ENCODE measurements around the gene PGAP1.

PGAP1 gene

GRCh38 chr2:196887431-196887830 lies 39.1 kb downstream of the PGAP1 start:
- no peak overlapping the region for H3K4ac ChIP-seq (ENCODE audit: low read length)
- no peak overlapping the region for H2BK5ac ChIP-seq (ENCODE audit: low read length)
- DNase-seq (ENCODE audit: low spot score), result no peak
- no peak overlapping the region for H3K27ac ChIP-seq (replicated peaks; ENCODE audit: low read length)
- H3K14ac ChIP-seq (ENCODE audit: low read length), result no peak overlapping the region
- no peaks in the 10 kb centered on the region for H3K27me3 ChIP-seq (ENCODE audit: control insufficient read depth in 3 of 3, insufficient read depth in 3 of 3, low read depth in 1 of 3, low read length in 3 of 3)
- no peaks in the 10 kb centered on the region for H3K79me1 ChIP-seq (ENCODE audit: low read depth, low read length)
- H3K18ac ChIP-seq (ENCODE audit: low read length), result no peak overlapping the region
- no peak overlapping the region for H3K4me2 ChIP-seq (ENCODE audit: insufficient read depth, low read length, poor library complexity, severe bottlenecking)
- peaks cover 16 to 94% of the 10 kb centered on the region in 2 donors for H3K36me3 ChIP-seq (replicated peaks in 1 of 2; ENCODE audit: control insufficient read depth in 2 of 2, insufficient read depth in 2 of 2, low read length in 2 of 2)
- no peak overlapping the region for H2AK5ac ChIP-seq (ENCODE audit: low read depth, low read length)
- no peak overlapping the region for H2BK15ac ChIP-seq (ENCODE audit: low read length)
- no peak overlapping the region for H2AFZ ChIP-seq (ENCODE audit: low read length)
- H2BK120ac ChIP-seq (ENCODE audit: low read depth, low read length), result no peak overlapping the region
- H4K8ac ChIP-seq (ENCODE audit: low read depth, low read length), result no peak overlapping the region
- no peak overlapping the region for H3K9ac ChIP-seq (ENCODE audit: low read depth, low read length, poor library complexity)
- no peak overlapping the region for H3K4me3 ChIP-seq (ENCODE audit: low read length in 2 of 2)
- H3K23ac ChIP-seq (ENCODE audit: low read depth, low read length, poor library complexity), result no peak overlapping the region
- no peak overlapping the region for H2BK12ac ChIP-seq (ENCODE audit: low read length)
- H3K4me1 ChIP-seq (ENCODE audit: control insufficient read depth in 2 of 2, insufficient read depth in 1 of 2, low read depth in 1 of 2, low read length in 2 of 2), result no peaks in the 10 kb centered on the region
- peaks cover 0 to 1% of the 10 kb centered on the region in 2 donors for H3K9me3 ChIP-seq (replicated peaks in 1 of 2; ENCODE audit: control insufficient read depth in 2 of 2, insufficient read depth in 1 of 2, low read depth in 1 of 2, low read length in 2 of 2)
- no peak overlapping the region for H4K91ac ChIP-seq (ENCODE audit: low read depth, low read length, poor library complexity)

- no peak overlapping the region for H4K91ac ChIP-seq (ENCODE audit: low read depth, low read length, poor library complexity)
Observed at GRCh38 chr2:196884368-196884767, 42.1 kb downstream of the PGAP1 start.

GRCh38 chr2:196876364-196876763 lies 50.1 kb downstream of the PGAP1 start:
- H2BK15ac ChIP-seq (ENCODE audit: low read length), result no peak overlapping the region
- H2BK5ac ChIP-seq (ENCODE audit: low read length), result no peak overlapping the region
- no peak overlapping the region for H2AFZ ChIP-seq (ENCODE audit: low read length)
- H3K18ac ChIP-seq (ENCODE audit: low read length), result no peak overlapping the region
- H3K4ac ChIP-seq (ENCODE audit: low read length), result no peak overlapping the region
- no peaks in the 10 kb centered on the region for H3K79me1 ChIP-seq (ENCODE audit: low read depth, low read length)
- no peak overlapping the region for H3K27ac ChIP-seq (replicated peaks; ENCODE audit: low read length)
- WGBS, 2 donors (ENCODE audit: extremely low coverage in 2 of 2, insufficient read length in 2 of 2, insufficient replicate concordance in 1 of 2), result no CpG with 5 or more reads among the region's 1 CpG
- peaks cover 8 to 99% of the 10 kb centered on the region in 2 donors for H3K36me3 ChIP-seq (replicated peaks in 1 of 2; ENCODE audit: control insufficient read depth in 2 of 2, insufficient read depth in 2 of 2, low read length in 2 of 2)
- no peak overlapping the region for H2BK12ac ChIP-seq (ENCODE audit: low read length)
- H3K9ac ChIP-seq (ENCODE audit: low read depth, low read length, poor library complexity), result no peak overlapping the region
- H4K91ac ChIP-seq (ENCODE audit: low read depth, low read length, poor library complexity), result no peak overlapping the region
- H3K9me3 ChIP-seq (replicated peaks in 1 of 2; ENCODE audit: control insufficient read depth in 2 of 2, insufficient read depth in 1 of 2, low read depth in 1 of 2, low read length in 2 of 2), result peaks cover 0 to 5% of the 10 kb centered on the region in 2 donors
- no peak overlapping the region for H2AK5ac ChIP-seq (ENCODE audit: low read depth, low read length)
- H4K8ac ChIP-seq (ENCODE audit: low read depth, low read length), result no peak overlapping the region
- H3K23ac ChIP-seq (ENCODE audit: low read depth, low read length, poor library complexity), result no peak overlapping the region
- no peaks in the 10 kb centered on the region for H3K27me3 ChIP-seq (ENCODE audit: control insufficient read depth in 3 of 3, insufficient read depth in 3 of 3, low read depth in 1 of 3, low read length in 3 of 3)
- DNase-seq (ENCODE audit: low spot score), result no peak
- H3K4me1 ChIP-seq (ENCODE audit: control insufficient read depth in 2 of 2, insufficient read depth in 1 of 2, low read depth in 1 of 2, low read length in 2 of 2), result no peaks in the 10 kb centered on the region
- no peak overlapping the region for H2BK120ac ChIP-seq (ENCODE audit: low read depth, low read length)
- H3K4me3 ChIP-seq (ENCODE audit: low read length in 2 of 2), result no peak overlapping the region
- H3K4me2 ChIP-seq (ENCODE audit: insufficient read depth, low read length, poor library complexity, severe bottlenecking), result no peak overlapping the region
- no peak overlapping the region for H3K14ac ChIP-seq (ENCODE audit: low read length)

More at GRCh38 chr2:196884368-196884767, 42.1 kb downstream of the PGAP1 start:
- Histone ChIP-seq H3K79me1 (ENCODE audit: low read depth, low read length) (no peaks in the 10 kb centered on the region), H2AFZ (ENCODE audit: low read length) (no peak overlapping the region), H2BK15ac (ENCODE audit: low read length) (no peak overlapping the region), H3K14ac (ENCODE audit: low read length) (no peak overlapping the region), H3K4ac (ENCODE audit: low read length) (no peak overlapping the region), H2AK5ac (ENCODE audit: low read depth, low read length) (no peak overlapping the region), H2BK12ac (ENCODE audit: low read length) (no peak overlapping the region), H3K36me3 (replicated peaks in 1 of 2; ENCODE audit: control insufficient read depth in 2 of 2, insufficient read depth in 2 of 2, low read length in 2 of 2) (peaks cover 15 to 96% of the 10 kb centered on the region in 2 donors), H3K4me1 (ENCODE audit: control insufficient read depth in 2 of 2, insufficient read depth in 1 of 2, low read depth in 1 of 2, low read length in 2 of 2) (no peaks in the 10 kb centered on the region), H3K23ac (ENCODE audit: low read depth, low read length, poor library complexity) (no peak overlapping the region), H3K4me3 (ENCODE audit: low read length in 2 of 2) (no peak overlapping the region), H4K8ac (ENCODE audit: low read depth, low read length) (no peak overlapping the region), H3K9me3 (replicated peaks in 1 of 2; ENCODE audit: control insufficient read depth in 2 of 2, insufficient read depth in 1 of 2, low read depth in 1 of 2, low read length in 2 of 2) (peaks cover 0 to 12% of the 10 kb centered on the region in 2 donors), H3K9ac (ENCODE audit: low read depth, low read length, poor library complexity) (no peak overlapping the region), H3K4me2 (ENCODE audit: insufficient read depth, low read length, poor library complexity, severe bottlenecking) (no peak overlapping the region), H2BK120ac (ENCODE audit: low read depth, low read length) (no peak overlapping the region), H3K18ac (ENCODE audit: low read length) (no peak overlapping the region), H2BK5ac (ENCODE audit: low read length) (no peak overlapping the region), H3K27me3 (ENCODE audit: control insufficient read depth in 3 of 3, insufficient read depth in 3 of 3, low read depth in 1 of 3, low read length in 3 of 3) (no peaks in the 10 kb centered on the region), H3K27ac (replicated peaks; ENCODE audit: low read length) (no peak overlapping the region)
- no CpG with 5 or more reads among the region's 2 CpGs for WGBS, 2 donors (ENCODE audit: extremely low coverage in 2 of 2, insufficient read length in 2 of 2, insufficient replicate concordance in 1 of 2)
- no peak for DNase-seq (ENCODE audit: low spot score)

GRCh38 chr2:196875414-196875813 lies 51.1 kb downstream of the PGAP1 start:
- no peak overlapping the region for H3K23ac ChIP-seq (ENCODE audit: low read depth, low read length, poor library complexity)
- H3K4me1 ChIP-seq (ENCODE audit: control insufficient read depth in 2 of 2, insufficient read depth in 1 of 2, low read depth in 1 of 2, low read length in 2 of 2), result no peaks in the 10 kb centered on the region
- H3K4ac ChIP-seq (ENCODE audit: low read length), result no peak overlapping the region
- no peak overlapping the region for H3K4me2 ChIP-seq (ENCODE audit: insufficient read depth, low read length, poor library complexity, severe bottlenecking)
- no CpG with 5 or more reads among the region's 1 CpG for WGBS, 2 donors (ENCODE audit: extremely low coverage in 2 of 2, insufficient read length in 2 of 2, insufficient replicate concordance in 1 of 2)
- H2BK15ac ChIP-seq (ENCODE audit: low read length), result no peak overlapping the region
- H2BK120ac ChIP-seq (ENCODE audit: low read depth, low read length), result no peak overlapping the region
- H3K36me3 ChIP-seq (replicated peaks in 1 of 2; ENCODE audit: control insufficient read depth in 2 of 2, insufficient read depth in 2 of 2, low read length in 2 of 2), result peaks cover 8 to 99% of the 10 kb centered on the region in 2 donors
- no peak overlapping the region for H3K27ac ChIP-seq (replicated peaks; ENCODE audit: low read length)
- DNase-seq (ENCODE audit: low spot score), result no peak
- no peak overlapping the region for H4K91ac ChIP-seq (ENCODE audit: low read depth, low read length, poor library complexity)
- H3K4me3 ChIP-seq (ENCODE audit: low read length in 2 of 2), result no peak overlapping the region
- H3K9ac ChIP-seq (ENCODE audit: low read depth, low read length, poor library complexity), result no peak overlapping the region
- no peak overlapping the region for H2AFZ ChIP-seq (ENCODE audit: low read length)
- no peaks in the 10 kb centered on the region for H3K9me3 ChIP-seq (replicated peaks in 1 of 2; ENCODE audit: control insufficient read depth in 2 of 2, insufficient read depth in 1 of 2, low read depth in 1 of 2, low read length in 2 of 2)
- no peaks in the 10 kb centered on the region for H3K27me3 ChIP-seq (ENCODE audit: control insufficient read depth in 3 of 3, insufficient read depth in 3 of 3, low read depth in 1 of 3, low read length in 3 of 3)
- no peak overlapping the region for H2BK12ac ChIP-seq (ENCODE audit: low read length)
- H3K14ac ChIP-seq (ENCODE audit: low read length), result no peak overlapping the region
- no peak overlapping the region for H2BK5ac ChIP-seq (ENCODE audit: low read length)
- H2AK5ac ChIP-seq (ENCODE audit: low read depth, low read length), result no peak overlapping the region
- H4K8ac ChIP-seq (ENCODE audit: low read depth, low read length), result no peak overlapping the region
- H3K18ac ChIP-seq (ENCODE audit: low read length), result no peak overlapping the region
- H3K79me1 ChIP-seq (ENCODE audit: low read depth, low read length), result no peaks in the 10 kb centered on the region
